ENCODE measurements around the gene LIPJ.

LIPJ gene, protein sequence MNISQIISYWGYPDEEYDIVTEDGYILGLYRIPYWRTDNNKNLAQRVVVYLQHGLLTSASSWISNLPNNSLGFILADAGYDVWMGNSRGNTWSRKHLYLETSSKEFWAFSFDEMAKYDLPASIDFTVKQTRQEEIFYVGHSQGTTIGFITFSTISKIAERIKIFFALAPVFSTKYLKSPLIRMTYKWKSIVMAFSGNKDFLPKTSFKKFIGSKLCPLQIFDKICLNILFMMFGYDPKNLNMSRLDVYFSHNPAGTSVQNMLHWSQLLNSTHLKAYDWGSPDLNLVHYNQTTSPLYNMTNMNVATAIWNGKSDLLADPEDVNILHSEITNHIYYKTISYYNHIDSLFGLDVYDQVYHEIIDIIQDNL

DNA sequence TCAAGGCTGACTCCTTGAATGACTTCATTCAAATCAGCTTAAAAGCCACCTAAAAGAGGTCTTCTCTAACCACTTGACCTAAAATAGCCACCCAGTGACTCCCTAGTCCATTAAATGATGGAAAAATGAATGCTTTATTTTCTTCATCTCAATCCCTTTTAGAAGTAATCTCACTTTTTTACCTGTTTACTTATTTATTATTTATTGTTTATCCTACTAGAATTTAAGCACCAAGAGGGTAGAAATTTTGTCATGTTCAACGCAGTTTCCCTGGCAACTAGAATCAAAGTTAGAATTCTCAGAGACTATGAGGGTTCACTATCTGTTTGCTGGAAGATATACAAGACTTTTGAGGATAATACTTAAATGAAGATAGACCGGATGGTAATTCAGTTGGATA, at the start of gene LIPJ:
Gene LIPJ (plus strand): TSS at position 301 of the 400 bp plus-strand sequence. CDS start 3,926 bp downstream, outside the sequence.
- no peak for DNase-seq

DNA sequence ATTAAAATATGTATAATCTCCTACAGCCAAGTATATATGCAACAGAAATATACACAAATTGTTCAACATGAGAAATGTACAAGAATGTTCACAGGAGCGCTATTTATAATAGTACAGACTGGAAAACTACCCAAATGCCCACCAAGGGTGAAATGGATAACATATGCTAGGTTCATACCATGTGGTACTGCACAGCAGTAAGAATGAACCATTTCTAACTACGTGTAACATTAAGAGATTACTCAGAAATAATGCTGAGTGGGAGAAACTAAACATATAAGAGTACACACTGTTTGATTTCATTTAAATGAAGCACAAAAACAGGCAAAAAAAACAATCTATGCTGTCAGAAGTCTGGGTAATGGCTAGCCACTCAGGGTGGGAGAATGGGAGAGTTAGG, 49.2 kb upstream of the LIPJ start:
- DNase-seq, result no peak

DNA sequence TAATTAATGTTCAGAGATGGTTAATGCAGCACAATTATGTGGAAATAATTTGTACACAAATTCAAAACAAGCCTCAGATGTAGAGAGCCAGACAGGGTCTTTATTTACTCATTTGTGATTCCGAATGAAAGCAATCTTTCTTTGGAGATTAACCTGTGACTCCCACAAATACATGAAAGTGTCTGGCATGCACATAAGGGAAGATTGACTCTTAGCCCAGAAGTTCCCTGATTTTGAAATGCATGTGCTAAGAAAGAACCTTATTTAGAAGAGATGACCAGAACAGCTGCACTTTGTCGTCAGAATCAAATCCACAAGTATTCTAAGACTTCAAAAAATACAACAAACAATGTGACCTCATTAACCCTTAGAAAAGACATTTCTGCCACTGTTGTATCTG, 48.5 kb upstream of the LIPJ start:
- DNase-seq, result peak; percentile 29 to 60

DNA sequence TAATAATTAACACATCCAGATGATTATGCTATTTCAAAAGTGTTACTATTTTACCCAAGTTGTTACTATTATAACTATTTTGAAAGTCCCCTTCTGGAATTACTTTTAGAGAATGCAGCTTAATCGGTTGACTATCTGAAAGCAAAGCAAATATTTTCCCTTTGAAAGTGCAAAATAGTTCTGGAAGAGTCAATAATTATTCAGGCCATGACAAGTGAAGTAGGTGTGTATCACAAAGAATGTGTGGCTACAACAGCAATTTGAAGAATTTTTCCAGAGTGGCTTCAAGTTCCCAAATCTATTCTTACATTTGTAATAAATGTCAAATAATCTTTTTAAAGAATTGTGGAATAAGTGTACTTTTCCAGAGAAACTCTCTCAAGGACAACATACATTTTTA, 46.2 kb upstream of the LIPJ start:
- no peak for DNase-seq

DNA sequence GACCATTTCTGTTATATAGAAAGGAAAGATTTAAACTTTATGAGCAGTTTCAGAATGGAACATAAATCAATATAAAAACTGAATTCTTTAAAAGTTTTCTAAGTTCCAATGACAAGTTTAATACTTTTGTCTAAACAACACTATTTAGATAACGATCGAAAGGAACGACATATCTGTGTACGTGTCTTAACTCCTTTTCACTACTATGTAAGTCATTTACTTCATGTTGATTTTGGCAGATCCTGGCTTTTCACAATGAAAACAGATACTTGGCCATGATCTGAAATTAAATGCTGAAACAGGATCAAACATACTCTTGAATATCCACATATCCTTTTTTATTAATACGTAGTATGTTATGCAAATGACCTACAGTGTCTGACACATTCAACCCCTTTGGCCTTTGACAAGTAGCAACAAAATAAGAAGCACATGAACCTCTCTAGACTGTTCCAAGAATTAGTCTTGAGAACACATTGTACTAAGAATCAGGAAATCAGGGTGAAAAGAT, 45.4 kb upstream of the LIPJ start:
- no peak for DNase-seq

DNA sequence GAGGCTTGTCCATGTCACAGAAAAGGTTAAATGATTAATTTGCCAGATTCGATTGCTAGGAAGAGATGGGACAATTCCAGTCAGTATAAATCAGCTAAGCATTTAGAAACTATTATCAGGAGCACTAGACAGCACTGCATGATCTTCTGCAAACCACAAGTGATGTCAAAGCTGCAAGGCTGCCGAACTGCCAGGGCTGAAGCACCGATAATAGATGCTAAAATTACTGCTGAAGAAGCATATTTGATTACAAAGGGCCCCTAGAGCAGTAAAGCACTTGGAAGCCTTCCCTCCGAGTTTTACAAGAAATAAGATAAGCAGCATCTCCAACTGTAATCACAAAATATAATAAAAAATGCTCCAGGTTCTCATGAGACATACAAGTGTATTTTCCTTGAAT, 44.0 kb upstream of the LIPJ start:
- no peak for DNase-seq

DNA sequence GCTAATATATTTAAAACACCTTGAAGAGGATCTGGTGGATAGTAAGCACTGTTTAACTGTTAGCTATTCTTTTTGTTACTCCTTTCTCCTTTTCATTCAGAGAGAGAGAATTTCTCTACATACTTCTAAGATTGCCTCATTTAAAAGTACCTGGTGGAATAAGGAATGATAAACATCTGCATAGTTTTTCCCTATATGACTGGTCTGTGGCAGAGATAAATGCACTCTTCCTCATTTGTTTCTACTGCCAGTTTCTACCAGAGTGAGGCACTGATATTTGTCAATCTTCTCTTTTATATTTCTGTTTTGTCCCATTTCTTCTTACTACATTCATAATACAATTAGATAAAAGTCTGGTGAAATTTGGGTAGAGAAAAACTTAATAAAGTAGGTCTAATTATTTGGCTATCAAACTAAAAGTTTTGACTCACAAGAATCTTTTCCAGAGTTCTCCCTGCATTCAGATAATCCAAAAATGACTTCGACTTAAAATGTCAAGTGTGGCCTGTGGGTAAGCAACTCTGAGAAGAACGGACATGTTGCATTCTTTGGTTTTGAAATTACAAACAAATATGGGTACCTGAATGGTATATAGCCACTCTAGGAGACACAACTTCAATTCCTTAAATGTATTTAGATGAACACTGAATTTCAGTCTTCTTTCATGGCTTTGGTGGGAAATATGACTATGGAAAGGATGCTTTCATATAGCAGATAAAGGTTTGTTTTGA, 42.3 kb upstream of the LIPJ start:
- no peak for DNase-seq

DNA sequence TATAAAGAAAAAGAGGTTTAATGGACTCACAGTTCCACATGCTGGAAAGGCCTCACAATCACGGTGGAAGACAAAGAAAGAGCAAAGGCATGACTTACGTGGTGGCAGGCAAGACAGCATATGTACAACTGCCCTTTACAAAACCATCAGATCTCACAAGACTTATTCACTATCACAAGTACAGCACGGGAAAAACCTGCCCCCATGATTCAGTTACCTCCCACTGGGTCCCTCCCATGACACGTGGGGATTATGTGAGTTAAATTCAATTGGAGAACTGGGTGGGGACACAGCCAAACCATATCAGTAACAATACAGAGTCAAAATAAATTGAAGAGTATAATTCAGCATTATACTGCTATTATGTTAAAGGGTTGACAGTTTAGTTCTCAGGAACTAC, 41.2 kb upstream of the LIPJ start:
- peak in 1 of 2 donors; percentile 45 for DNase-seq

DNA sequence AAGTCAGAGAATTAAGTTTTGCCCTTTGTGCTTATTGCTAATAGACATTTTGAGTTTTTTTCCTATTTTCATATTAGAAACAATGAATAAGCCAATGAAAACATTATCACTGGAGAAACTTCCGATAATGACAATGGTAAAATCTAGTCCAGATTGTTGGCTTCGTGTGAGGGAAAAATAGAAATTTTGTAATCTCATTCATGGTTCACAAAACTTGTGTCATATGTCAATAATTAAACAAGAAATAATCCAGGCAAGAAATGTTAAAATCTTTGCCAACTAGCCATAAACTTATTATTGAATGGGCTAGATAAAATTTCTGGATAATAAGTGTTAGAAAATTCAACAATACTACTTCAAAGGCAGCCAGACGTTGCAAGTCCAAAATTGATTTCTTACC, 40.1 kb upstream of the LIPJ start:
- no peak for DNase-seq

DNA sequence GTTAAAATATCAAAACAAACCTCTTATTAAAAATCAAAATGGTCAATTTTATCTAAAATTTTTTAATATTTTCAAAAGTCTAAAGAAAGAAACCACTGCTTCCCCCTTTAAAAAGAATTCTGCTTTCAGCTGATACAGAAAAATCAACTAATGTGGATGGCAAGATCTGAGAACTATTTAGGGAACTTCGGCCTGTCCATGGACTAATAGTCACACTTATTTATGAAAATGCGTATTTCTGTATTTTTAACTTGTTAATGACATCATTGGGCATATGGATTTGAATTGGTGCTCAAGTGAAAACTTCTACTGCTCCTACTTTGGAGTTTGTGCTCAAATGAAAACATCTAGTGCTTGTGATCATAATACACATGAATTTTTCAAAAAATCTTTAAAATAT, 35.3 kb upstream of the LIPJ start:
- DNase-seq, result peak; percentile 51 to 68

DNA sequence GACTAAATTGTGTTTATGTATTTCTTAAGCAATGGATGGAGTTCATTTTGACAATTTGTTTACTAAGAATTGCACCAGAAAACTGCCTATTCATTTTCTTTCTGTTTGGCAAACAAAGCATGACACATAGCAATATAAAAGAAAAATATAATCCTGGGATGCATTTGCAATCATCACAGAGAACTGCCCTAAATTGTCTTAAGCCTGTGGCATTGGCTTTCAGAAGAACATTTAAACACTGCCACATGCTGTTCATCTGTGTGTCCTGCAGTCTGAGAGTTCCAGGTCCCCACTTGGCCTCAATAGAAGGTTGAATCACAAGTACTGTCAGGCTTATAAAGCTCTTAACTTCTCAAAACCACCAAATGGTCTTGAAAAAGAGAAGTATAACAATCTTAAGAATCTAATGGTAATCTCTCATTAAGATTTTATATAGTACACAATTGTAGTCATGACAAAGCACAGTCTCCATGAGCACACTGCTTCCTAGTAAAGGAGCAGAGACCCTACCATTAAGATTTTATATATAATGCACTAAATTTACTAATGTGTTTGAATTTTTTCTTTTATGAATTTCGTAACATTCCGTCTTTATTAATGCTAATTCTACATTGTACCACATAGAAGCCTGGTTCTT, 33.3 kb upstream of the LIPJ start:
- DNase-seq, result peak; percentile 52 to 69

DNA sequence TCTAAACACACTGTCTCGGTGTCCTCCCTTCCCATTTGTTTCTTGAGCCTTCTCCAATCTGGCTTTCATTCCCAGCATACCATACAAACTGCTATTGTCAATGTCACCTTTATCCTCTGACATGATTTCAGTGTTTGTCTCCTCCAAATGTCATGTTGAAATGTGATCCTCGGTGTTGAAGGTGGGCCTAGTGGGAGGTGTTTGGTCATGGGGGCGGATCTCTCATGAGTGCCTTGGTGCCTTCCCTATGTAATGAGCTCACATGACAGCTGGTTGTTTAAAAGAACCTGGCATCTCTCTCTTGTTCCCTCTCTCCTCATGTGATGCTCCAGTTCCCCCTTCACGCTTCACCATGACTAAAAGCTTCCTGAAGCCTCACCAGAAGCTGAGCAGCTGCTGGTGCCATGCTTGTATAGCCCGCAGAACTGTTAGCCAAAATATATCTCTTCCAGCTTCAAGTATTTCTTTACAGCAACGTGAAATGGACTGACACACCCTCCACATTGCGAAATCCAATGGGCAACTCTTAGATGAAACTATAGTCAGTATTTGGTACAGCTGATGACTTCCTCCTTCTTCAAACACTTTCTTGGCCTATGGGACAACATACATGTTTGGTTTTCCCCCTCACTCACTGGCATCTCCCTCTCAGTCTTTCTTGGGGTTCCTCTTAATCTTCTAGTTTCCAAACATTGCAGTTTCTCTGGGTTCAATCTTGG, 31.2 kb upstream of the LIPJ start:
- DNase-seq, result peak; percentile 33 to 36

DNA sequence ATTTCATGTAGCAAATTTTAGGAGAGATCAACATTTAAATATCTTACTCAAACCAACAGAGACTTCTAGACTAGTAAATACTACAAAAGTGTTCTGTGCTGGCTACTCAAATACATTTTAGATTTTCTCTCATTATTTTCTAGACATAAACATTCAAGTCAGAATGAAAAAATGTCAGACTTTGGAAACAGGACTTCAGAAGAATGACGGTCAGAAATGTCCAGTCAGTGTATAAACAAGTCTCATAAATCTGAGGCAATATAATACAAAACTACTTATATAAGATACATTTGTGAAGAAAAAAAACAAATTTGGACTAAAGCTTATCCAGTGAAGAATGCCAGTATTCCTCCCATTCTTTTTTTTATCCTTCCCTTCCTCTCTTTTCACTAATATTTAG, 29.3 kb upstream of the LIPJ start:
- DNase-seq, result no peak

DNA sequence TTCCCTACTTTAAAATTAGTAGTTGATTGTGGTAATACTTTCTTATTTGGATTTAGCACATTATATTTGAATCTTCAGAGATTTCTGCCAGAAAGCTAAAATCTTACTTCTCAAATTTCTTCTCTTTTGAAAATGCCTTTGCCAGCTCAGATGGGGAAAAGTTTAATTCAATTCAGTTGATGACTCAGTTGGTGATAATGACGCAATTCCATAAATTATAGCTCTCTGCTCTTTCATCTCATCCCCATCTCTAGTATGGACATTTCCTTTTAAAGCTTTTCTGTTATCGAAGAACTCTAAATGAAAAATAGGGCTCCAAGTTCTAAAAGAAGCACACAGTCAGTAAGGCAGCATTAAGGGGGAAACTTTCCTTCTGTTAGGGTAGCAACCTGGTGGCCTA, 28.9 kb upstream of the LIPJ start:
- DNase-seq, result no peak

DNA sequence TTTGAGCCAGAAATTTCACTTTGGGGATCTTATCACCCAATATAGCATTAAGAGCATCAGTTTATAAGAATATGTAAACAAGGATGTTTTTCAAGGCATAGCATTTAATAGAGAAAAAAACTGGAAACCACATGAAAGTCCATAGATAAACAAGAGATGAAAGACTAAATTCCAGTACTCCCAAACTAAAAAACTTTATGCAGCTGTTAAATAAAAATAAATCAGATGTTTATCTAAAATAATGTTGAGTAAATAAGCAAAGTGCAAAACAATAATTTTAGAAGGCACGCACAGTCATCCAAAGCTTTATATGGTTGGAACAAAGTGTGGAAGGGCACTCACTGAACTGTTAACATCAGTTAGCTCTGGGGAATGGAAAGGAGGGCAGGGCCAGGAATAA, 24.4 kb upstream of the LIPJ start:
- DNase-seq, result no peak

DNA sequence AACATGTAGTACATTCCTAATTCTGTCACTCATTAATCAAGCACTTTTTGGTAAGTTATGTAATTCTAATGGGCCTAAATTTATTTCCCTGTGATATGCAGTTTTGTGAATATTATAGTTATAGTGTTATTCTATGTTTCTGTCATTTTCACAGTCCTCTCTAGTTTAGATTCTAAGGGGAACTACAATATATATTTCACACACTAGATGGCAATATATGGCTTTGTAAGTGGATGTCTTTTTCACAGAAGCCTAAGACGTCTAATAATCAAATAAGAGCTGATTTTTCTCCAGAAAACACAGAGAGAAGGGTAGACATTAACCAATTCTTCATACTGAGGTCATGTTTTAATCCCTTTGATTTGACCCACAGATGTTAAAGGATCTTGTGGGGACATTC, 21.5 kb upstream of the LIPJ start:
- DNase-seq, result peak; percentile 25 to 62

DNA sequence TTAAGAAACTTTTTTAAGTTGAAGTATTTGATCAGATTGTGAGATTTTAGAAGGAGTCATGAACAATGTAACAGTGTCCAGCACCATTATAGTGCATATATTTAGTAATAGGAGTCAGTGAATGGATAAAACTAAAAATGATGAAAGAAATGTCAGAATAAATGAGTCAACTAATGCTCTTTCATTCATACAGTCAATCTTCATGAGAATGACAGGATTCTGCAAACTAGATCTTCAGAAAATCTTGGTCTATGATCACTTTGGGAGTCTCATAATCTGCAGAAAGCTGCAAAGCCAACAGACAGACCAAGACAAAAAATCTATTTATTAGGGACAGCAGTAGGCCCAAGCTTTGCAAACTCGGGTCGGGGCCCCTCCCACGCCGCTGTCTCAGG, 4.2 kb upstream of the LIPJ start:
- no peak for DNase-seq

DNA sequence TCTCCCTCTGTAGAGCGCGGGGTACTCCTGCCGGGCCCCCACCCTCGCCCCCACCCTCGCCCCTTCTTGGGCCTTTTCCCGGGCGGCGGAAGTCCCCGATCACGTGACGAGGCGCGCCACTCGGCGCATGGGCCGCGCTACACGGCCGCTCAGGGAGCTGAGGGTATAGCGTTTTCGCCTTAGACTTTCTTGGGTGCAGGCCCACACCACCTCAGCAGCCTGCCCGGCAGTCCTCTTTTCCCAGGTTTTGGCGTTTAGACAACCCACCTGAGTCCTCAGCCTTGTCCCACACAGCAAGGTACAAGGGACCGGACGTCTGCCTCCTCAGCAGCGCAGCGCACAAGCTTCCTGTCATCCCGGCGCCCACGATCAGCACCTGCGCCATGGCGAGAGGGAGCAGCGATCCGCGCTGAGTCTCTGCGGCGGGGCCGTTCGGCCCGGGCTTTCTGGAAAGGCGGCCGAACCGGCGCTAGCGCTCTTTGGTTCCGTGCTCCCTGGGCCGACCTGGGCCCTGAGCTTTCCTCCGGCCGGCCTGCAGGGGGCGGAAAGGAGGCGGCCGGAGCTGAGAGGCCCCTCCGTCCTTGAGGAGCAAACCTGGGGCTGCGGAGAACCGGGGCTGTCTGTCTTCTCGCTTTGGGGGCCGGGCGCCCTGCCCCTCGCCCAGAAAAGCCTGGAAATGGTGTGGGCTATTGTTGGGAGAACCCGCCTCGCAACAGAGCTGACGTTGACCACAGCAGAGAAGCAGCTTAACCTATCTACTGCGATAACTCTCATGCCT, 3.6 kb upstream of the LIPJ start, which contains the start of gene RNLS:
Gene RNLS (minus strand): TSS at position 513 of the 778 bp plus-strand sequence.
- DNase-seq, result peak; percentile 51 to 64

DNA sequence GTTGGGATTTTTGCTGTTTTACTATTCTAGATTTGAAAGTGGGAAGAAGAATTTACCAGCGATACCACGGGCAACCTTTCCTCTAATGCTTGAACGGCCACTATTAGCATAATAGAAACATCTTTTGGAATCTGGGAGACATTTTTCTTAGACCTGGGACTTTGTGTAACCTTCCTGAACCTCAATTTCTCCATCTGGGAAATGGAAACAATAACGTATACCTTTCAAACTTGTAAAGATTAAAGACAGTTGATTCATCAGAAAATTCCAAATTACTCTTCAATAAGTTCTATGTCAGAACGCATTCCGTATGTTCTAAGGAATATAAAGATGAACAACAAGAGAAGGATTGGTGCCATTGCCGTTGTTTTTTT, 3.0 kb upstream of the LIPJ start:
- DNase-seq, result no peak

DNA sequence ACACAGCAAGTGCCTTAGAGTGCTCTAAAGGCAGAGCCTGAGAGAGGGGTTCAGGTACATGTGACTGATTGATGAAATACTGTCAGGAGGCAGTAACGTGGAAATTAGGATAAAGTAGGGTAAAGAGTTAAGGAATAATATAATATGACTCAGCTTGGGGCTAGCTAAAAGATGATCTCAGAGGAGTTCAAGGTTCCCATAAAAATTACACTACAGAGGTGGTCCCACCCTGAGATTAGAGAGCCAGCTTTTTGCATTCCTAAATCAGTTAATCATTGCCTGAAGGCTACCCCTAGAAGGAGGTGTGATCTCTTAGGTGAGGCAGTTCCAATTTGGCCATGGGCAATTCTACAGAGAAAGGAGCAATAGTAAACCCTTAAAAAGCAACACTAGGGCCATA, 5.8 kb downstream of the LIPJ start:
- no peak for DNase-seq

DNA sequence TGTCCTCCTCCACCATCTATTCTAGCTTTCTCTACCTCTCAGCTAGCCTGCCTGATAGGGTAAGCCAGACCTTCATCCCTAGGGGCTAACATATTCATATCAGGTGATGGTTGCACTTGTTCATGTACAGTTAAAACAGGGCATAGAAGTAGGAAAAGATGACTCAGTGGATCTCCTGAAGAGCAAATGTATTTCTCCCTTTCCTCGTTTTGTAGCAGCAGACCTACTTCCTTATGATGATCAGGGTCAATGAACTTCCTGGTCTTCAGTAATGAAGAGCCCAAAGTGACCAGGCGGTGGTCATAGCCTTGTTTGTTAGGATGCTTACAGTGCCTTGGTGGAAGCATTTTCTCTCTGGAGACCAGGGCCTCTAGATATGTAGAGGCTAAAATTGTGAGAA, 6.3 kb downstream of the LIPJ start:
- DNase-seq, result peak; percentile 20 to 30

DNA sequence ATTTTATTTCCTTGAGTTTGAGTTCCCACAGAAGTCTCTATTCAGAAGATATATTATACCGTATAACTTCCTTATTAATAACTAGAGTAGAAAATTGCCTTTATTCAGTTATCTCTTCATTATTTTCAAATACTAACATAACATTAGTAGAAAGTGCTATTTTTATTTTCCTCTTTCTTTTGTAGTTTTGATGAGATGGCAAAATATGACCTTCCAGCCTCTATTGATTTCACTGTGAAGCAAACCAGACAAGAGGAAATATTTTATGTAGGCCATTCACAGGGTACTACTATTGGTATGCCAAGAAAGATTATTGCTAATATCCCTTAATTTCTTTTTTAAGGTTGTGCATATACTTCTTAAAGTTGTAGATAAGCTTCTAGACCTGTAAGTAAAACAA, 7.9 kb downstream of the LIPJ start:
- DNase-seq, result no peak

Measured in inflammatory macrophage treated with lipopolysaccharide for 1 hour (primary cell).